HepG2 (cell line): ENCODE data around the gene RRP12. TPM values are rescaled to one million over a fixed set of nuclear protein-coding genes. Genes with fewer than 3 reads are reported as not detected.

Experiments
- CCDC6 ChIP-seq: sonication (generic); formaldehyde crosslinking; IDR thresholded peaks from 2 replicates; pipeline ENCODE4 v1.8.1; 2022; ENCODE audit warnings: mild to moderate bottlenecking, missing genetic modification reagents, moderate library complexity
- CEBPG ChIP-seq: IDR thresholded peaks from 2 replicates; pipeline ENCODE4 v1.6.1; 2016
- DMAP1 ChIP-seq: IDR thresholded peaks from 2 replicates; pipeline ENCODE4 v1.6.1; 2016
- ELF3 ChIP-seq: IDR thresholded peaks from 2 replicates; pipeline ENCODE4 v1.6.1; 2016; ENCODE audit warnings: missing genetic modification reagents, missing compliant biosample characterization
- HINFP ChIP-seq: sonication (generic); formaldehyde crosslinking; IDR thresholded peaks from 2 replicates; pipeline ENCODE4 v1.4.0; 2020; ENCODE audit warnings: low read depth, mild to moderate bottlenecking, missing genetic modification reagents
- HNRNPL ChIP-seq: fragments of 200-400 bp; formaldehyde crosslinking; IDR thresholded peaks from 2 replicates; pipeline ENCODE4 v1.6.1; 2017; ENCODE audit warnings: mild to moderate bottlenecking, low read depth, low read length
- IRF9 ChIP-seq: sonication (generic); formaldehyde crosslinking; IDR thresholded peaks from 2 replicates; pipeline ENCODE4 v1.8.0; 2022; ENCODE audit warnings: missing genetic modification reagents, mild to moderate bottlenecking, borderline replicate concordance
- IRX3 ChIP-seq: sonication (generic); formaldehyde crosslinking; IDR thresholded peaks from 2 replicates; pipeline ENCODE4 v1.8.1; 2023; ENCODE audit warnings: mild to moderate bottlenecking, low read depth, missing genetic modification reagents, borderline replicate concordance
- JUND ChIP-seq: sonication (generic); formaldehyde crosslinking; IDR thresholded peaks from 2 replicates; pipeline ENCODE4 v1.8.0; 2022; ENCODE audit warnings: mild to moderate bottlenecking, missing genetic modification reagents
- MBD4 ChIP-seq: IDR thresholded peaks from 2 replicates; pipeline ENCODE4 v1.6.1; 2012; ENCODE audit warnings: low read length, inconsistent platforms, borderline replicate concordance
- MEIS1 ChIP-seq: sonication (generic); formaldehyde crosslinking; IDR thresholded peaks from 2 replicates; pipeline ENCODE4 v1.9.0; 2021; ENCODE audit warnings: mild to moderate bottlenecking, missing genetic modification reagents, moderate library complexity, borderline replicate concordance
- NFKBIZ ChIP-seq: IDR thresholded peaks from 2 replicates; pipeline ENCODE4 v1.6.1; 2018; ENCODE audit warnings: missing genetic modification reagents, missing compliant biosample characterization
- SCMH1 ChIP-seq: sonication (generic); formaldehyde crosslinking; IDR thresholded peaks from 2 replicates; pipeline ENCODE4 v1.9.0; 2021; ENCODE audit warnings: missing genetic modification reagents, mild to moderate bottlenecking, borderline replicate concordance
- SNAPC2 ChIP-seq: sonication (generic); formaldehyde crosslinking; IDR thresholded peaks from 2 replicates; pipeline ENCODE4 v1.8.1; 2022; ENCODE audit warnings: mild to moderate bottlenecking, missing genetic modification reagents
- SRSF9 ChIP-seq: fragments of 200-400 bp; formaldehyde crosslinking; IDR thresholded peaks from 2 replicates; pipeline ENCODE4 v1.6.1; 2018; ENCODE audit warnings: borderline replicate concordance, mild to moderate bottlenecking, low read depth, low read length; ENCODE audit not compliant: insufficient read depth, poor library complexity, severe bottlenecking
- TFE3 ChIP-seq: IDR thresholded peaks from 2 replicates; pipeline ENCODE4 v1.6.1; 2016
- U2AF1 ChIP-seq: fragments of 200-400 bp; formaldehyde crosslinking; optimal IDR thresholded peaks from 2 replicates; pipeline ENCODE3; 2017; ENCODE audit warnings: mild to moderate bottlenecking, low read depth, low read length
- U2AF2 ChIP-seq: fragments of 200-400 bp; formaldehyde crosslinking; IDR thresholded peaks from 2 replicates; pipeline ENCODE4 v1.6.1; 2017; ENCODE audit warnings: low read depth, mild to moderate bottlenecking, low read length
- ZFP82 ChIP-seq: sonication (generic); formaldehyde crosslinking; IDR thresholded peaks from 2 replicates; pipeline ENCODE4 v1.5.1; 2020; ENCODE audit warnings: mild to moderate bottlenecking, missing genetic modification reagents, borderline replicate concordance
- ZFP90 ChIP-seq: sonication (generic); formaldehyde crosslinking; IDR thresholded peaks from 2 replicates; pipeline ENCODE4 v1.8.0; 2022; ENCODE audit warnings: missing genetic modification reagents, mild to moderate bottlenecking, inconsistent platforms, borderline replicate concordance
- ZFP91 ChIP-seq: sonication (generic); formaldehyde crosslinking; IDR thresholded peaks from 2 replicates; pipeline ENCODE4 v1.9.0; 2022; ENCODE audit warnings: missing genetic modification reagents, mild to moderate bottlenecking, borderline replicate concordance
- ZNF251 ChIP-seq: sonication (generic); formaldehyde crosslinking; IDR thresholded peaks from 2 replicates; pipeline ENCODE4 v1.9.0; 2021; ENCODE audit warnings: mild to moderate bottlenecking, missing genetic modification reagents
- polyA plus RNA-seq, 8 experiments: library from polyadenylated mRNA; depleted of rRNA in 3 of 8; stranded (reverse) in 7 of 8; unstranded in 1 of 8; fragments of >200 nt; fragmentation: Illumina TruSeq in 4 of 8; extraction: Trizol in 4 of 8; gene quantifications; 2 replicates each; pipeline versions ENCODE4 v1.2.1 to v1.2.3, GENCODE V29; 2011 to 2016; ENCODE audit warnings: low read depth in 4 of 8, missing spikeins in 1 of 8, mixed read lengths in 1 of 8; ENCODE audit not compliant: insufficient read depth in 1 of 8
- total RNA-seq, 5 experiments: library from RNA; depleted of rRNA; stranded (reverse); fragments of >200 nt; fragmentation: Illumina TruSeq; extraction: Trizol; gene quantifications; 2 replicates each; pipeline ENCODE4 v1.2.3, GENCODE V29; 2016; ENCODE audit warnings: low read depth in 1 of 5

Gene RRP12
- total and polyA plus RNA-seq, 2 of the 13 experiments (the other 11 are each of a cell fraction or from before 2014, with no cell fraction given), result 13.2 to 39.4 TPM

GRCh38 chr10:97425964-97426775, 25.0 kb upstream of the RRP12 start, which contains the start of gene PGAM1 (continued):
- TF ChIP-seq MBD4, result no peak
- TF ChIP-seq IRX3 (CRISPR knock-in tag), result no peak
- TF ChIP-seq ZNF251, result no peak
- TF ChIP-seq IRF9 (CRISPR knock-in tag), result peak; percentile 56; the same call in 1 of the 2 replicates
- peak; percentile 38; the same call in 1 of the 2 replicates for TF ChIP-seq ZFP90 (CRISPR knock-in tag)
- peak; percentile 67; the same call in 1 of the 2 replicates for TF ChIP-seq DMAP1 (CRISPR knock-in tag)
- no peak for TF ChIP-seq HNRNPL
- TF ChIP-seq SRSF9, result no peak
- TF ChIP-seq TFE3 (CRISPR knock-in tag), result no peak
- TF ChIP-seq U2AF2, result no peak
- no peak; the same call in 1 of the 2 replicates for TF ChIP-seq MEIS1 (CRISPR knock-in tag)
- no peak for TF ChIP-seq CEBPG (CRISPR knock-in tag)
- TF ChIP-seq ELF3 (CRISPR knock-in tag), result peak; percentile 40; the same call in 1 of the 2 replicates
- TF ChIP-seq NFKBIZ (CRISPR knock-in tag), result peak; percentile 37; the same call in 1 of the 2 replicates
- TF ChIP-seq HINFP (CRISPR knock-in tag), result peak; percentile 21; the same call in 1 of the 2 replicates
- no peak for TF ChIP-seq ZFP82 (CRISPR knock-in tag)
- no peak for TF ChIP-seq U2AF1
- no peak for TF ChIP-seq JUND (CRISPR knock-in tag)
- TF ChIP-seq SNAPC2 (CRISPR knock-in tag), result no peak
- no peak for TF ChIP-seq CCDC6
- peak; percentile 84 for TF ChIP-seq ZFP91 (CRISPR knock-in tag)
- no peak for TF ChIP-seq SCMH1 (CRISPR knock-in tag)
